OCI-LY7 (cell line): Measurements from ENCODE around the gene ATP8B4.

Experiments
- CTCF ChIP-seq: fragments of 200-600 bp; sonication (generic); conservative IDR thresholded peaks from 2 replicates; pipeline ENCODE4 v1.5.1; 2014; ENCODE audit warnings: mild to moderate bottlenecking, antibody characterized with exemption, low read length, moderate library complexity, mixed read lengths
- EZH2phosphoT487 ChIP-seq: fragments of 200-600 bp; sonication (generic); IDR thresholded peaks from 2 replicates; pipeline ENCODE4 v1.6.1; 2018; ENCODE audit warnings: low read depth, borderline replicate concordance, mild to moderate bottlenecking, mixed run types, antibody characterized with exemption, low read length, moderate library complexity, mixed read lengths

- no peak for TF ChIP-seq CTCF
- no peak for TF ChIP-seq EZH2phosphoT487
Observed at GRCh38 chr15:49877117-49877872, 241.7 kb downstream of the ATP8B4 start.
